ENCODE data around the gene RPS4Y1. TPM values are rescaled to one million over a fixed set of nuclear protein-coding genes. Genes with fewer than 3 reads are reported as not detected.

RPS4Y1 gene
- total and polyA plus RNA-seq, 2 of the 4 experiments (the other 2 are of a cell fraction), result not detected

DNA sequence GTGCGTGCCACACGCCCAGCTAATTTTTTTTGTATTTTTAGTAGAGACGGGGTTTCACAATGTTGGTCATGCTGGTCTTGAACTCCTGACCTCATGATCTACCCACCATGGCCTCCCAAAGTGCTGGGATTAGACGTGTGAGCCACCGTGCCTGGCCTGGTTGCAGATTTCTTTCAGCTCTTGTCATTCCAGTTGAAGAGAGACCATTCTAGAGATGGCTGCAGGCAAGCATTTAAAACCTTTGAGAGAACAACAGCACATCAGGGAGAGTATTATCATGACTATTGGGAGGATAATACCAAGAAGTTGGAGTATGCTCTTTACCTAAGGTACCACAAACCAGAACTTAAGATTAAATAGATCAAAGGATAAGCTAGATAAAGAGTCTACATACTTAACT lies 12.9 kb upstream of the RPS4Y1 start:
- no peak overlapping the region for H3K23ac ChIP-seq (ENCODE audit: low read depth, low read length)
- H3K14ac ChIP-seq (replicated peaks; ENCODE audit: low read depth, low read length), result no peak overlapping the region
- no peak overlapping the region for H2AFZ ChIP-seq (replicated peaks; ENCODE audit: low read length, poor library complexity)
- no peak overlapping the region for H2BK5ac ChIP-seq (ENCODE audit: low read depth, low read length, poor library complexity, severe bottlenecking)
- H3K79me1 ChIP-seq (ENCODE audit: low read depth in 1 of 2, low read length in 2 of 2), result no peaks in the 10 kb centered on the region
- H4K91ac ChIP-seq (ENCODE audit: insufficient read depth, low read depth, low read length), result no peak overlapping the region
- H4K20me1 ChIP-seq (ENCODE audit: insufficient read depth, low read length), result no peaks in the 10 kb centered on the region
- H4K5ac ChIP-seq (ENCODE audit: low read depth, low read length), result no peak overlapping the region
- no peaks in the 10 kb centered on the region for H3K36me3 ChIP-seq (ENCODE audit: control insufficient read depth, insufficient read depth, low read length)
- no peaks in the 10 kb centered on the region for H3K27me3 ChIP-seq (ENCODE audit: control insufficient read depth, insufficient read depth, low read length)
- no CpG with 5 or more reads among the region's 5 CpGs for WGBS, 2 experiments (ENCODE audit: extremely low coverage in 2 of 2, insufficient read length in 1 of 2)
- H3K4me2 ChIP-seq (ENCODE audit: low read depth, low read length), result no peak overlapping the region
- POLR2A ChIA-PET (ENCODE audit: unreplicated experiment), result no interaction called here
- H4K8ac ChIP-seq (ENCODE audit: low read depth in 2 of 2, low read length in 2 of 2), result no peak overlapping the region
- H3K9ac ChIP-seq (ENCODE audit: low read depth, low read length), result no peak overlapping the region
- H3K4me1 ChIP-seq (ENCODE audit: control insufficient read depth, insufficient read depth, low read length), result no peaks in the 10 kb centered on the region
- ATAC-seq (ENCODE audit: low read depth), result no peak
- H3K56ac ChIP-seq (ENCODE audit: extremely low read depth, insufficient read depth, low read length), result no peak overlapping the region
- no peak overlapping the region for H2BK120ac ChIP-seq (ENCODE audit: low read depth, low read length)
- no peak overlapping the region for H2AK9ac ChIP-seq (replicated peaks; ENCODE audit: low read depth, low read length, poor library complexity)
- dilution Hi-C loops (cut with HindIII; ENCODE audit: low sequenced_read_pairs, unreplicated experiment) (no loop called here), in situ Hi-C loops (cut with MboI; ENCODE audit: low sequenced_read_pairs) (no loop called here), intact Hi-C loops (cut with micrococcal nuclease) (no loop called here)
- H3K9me1 ChIP-seq (ENCODE audit: insufficient read depth, low read length), result no peaks in the 10 kb centered on the region
- no peak overlapping the region for H2BK15ac ChIP-seq (ENCODE audit: low read depth, low read length)
- H2AK5ac ChIP-seq (ENCODE audit: low read depth, low read length), result no peak overlapping the region
- no peaks in the 10 kb centered on the region for H3K9me3 ChIP-seq (ENCODE audit: control insufficient read depth, insufficient read depth, low read length)
- no peak overlapping the region for H3K27ac ChIP-seq (ENCODE audit: insufficient read depth, low read length)
- no peak for DNase-seq
- BruUV-seq (replicated peaks), result no TSS peak
- no peak overlapping the region for H3K4me3 ChIP-seq (ENCODE audit: insufficient read depth, low read depth, low read length)
- H3K18ac ChIP-seq (ENCODE audit: low read depth, low read length), result no peak overlapping the region
- H3K4ac ChIP-seq (ENCODE audit: low read depth, low read length), result no peak overlapping the region
- TF ChIP-seq BHLHE40 (IDR thresholded peaks at IDR 0.05; ENCODE audit: low read depth, low read length) (no peak), SMC3 (IDR thresholded peaks at IDR 0.05; ENCODE audit: low read depth, low read length) (no peak), RCOR1 (IDR thresholded peaks at IDR 0.05; ENCODE audit: insufficient replicate concordance, low read length) (no peak), MAZ (IDR thresholded peaks at IDR 0.05; ENCODE audit: borderline replicate concordance, low read depth, low read length) (no peak), MXI1 (IDR thresholded peaks at IDR 0.05; ENCODE audit: borderline replicate concordance, low read depth, low read length) (no peak), RAD21 (IDR thresholded peaks at IDR 0.05; ENCODE audit: low read length) (no peak), POLR2A (IDR thresholded peaks at IDR 0.05; ENCODE audit: low read depth, low read length) (no peak), CHD1 (IDR thresholded peaks at IDR 0.05; ENCODE audit: low read depth, low read length) (no peak), MAFK (IDR thresholded peaks at IDR 0.05; ENCODE audit: low read depth, low read length) (no peak), FOS (IDR thresholded peaks at IDR 0.05; ENCODE audit: low read depth, low read length) (no peak), CEBPB (IDR thresholded peaks at IDR 0.05; ENCODE audit: low read depth, low read length) (no peak), NFE2L2 (IDR thresholded peaks at IDR 0.05; ENCODE audit: low read depth, low read length) (no peak), RFX5 (IDR thresholded peaks at IDR 0.05; ENCODE audit: low read depth, low read length) (no peak)
- TF ChIP-seq, protein P1, sequence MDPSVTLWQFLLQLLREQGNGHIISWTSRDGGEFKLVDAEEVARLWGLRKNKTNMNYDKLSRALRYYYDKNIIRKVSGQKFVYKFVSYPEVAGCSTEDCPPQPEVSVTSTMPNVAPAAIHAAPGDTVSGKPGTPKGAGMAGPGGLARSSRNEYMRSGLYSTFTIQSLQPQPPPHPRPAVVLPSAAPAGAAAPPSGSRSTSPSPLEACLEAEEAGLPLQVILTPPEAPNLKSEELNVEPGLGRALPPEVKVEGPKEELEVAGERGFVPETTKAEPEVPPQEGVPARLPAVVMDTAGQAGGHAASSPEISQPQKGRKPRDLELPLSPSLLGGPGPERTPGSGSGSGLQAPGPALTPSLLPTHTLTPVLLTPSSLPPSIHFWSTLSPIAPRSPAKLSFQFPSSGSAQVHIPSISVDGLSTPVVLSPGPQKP (IDR thresholded peaks at IDR 0.05; ENCODE audit: borderline replicate concordance, low read depth, low read length), result no peak
- TF ChIP-seq, protein P2, sequence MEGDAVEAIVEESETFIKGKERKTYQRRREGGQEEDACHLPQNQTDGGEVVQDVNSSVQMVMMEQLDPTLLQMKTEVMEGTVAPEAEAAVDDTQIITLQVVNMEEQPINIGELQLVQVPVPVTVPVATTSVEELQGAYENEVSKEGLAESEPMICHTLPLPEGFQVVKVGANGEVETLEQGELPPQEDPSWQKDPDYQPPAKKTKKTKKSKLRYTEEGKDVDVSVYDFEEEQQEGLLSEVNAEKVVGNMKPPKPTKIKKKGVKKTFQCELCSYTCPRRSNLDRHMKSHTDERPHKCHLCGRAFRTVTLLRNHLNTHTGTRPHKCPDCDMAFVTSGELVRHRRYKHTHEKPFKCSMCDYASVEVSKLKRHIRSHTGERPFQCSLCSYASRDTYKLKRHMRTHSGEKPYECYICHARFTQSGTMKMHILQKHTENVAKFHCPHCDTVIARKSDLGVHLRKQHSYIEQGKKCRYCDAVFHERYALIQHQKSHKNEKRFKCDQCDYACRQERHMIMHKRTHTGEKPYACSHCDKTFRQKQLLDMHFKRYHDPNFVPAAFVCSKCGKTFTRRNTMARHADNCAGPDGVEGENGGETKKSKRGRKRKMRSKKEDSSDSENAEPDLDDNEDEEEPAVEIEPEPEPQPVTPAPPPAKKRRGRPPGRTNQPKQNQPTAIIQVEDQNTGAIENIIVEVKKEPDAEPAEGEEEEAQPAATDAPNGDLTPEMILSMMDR (conservative IDR thresholded peaks at IDR 0.05; ENCODE audit: low read depth, low read length), result no peak
- TF ChIP-seq, protein P3, sequence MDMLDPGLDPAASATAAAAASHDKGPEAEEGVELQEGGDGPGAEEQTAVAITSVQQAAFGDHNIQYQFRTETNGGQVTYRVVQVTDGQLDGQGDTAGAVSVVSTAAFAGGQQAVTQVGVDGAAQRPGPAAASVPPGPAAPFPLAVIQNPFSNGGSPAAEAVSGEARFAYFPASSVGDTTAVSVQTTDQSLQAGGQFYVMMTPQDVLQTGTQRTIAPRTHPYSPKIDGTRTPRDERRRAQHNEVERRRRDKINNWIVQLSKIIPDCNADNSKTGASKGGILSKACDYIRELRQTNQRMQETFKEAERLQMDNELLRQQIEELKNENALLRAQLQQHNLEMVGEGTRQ (IDR thresholded peaks at IDR 0.05; ENCODE audit: low read depth, low read length), result no peak
- H2BK20ac ChIP-seq (ENCODE audit: low read depth, low read length), result no peak overlapping the region
- CTCF ChIA-PET, result no interaction called here
